LNCaP clone FGC (cell line): ENCODE data around the gene CLCN4.

ENCODE experiments used
- DNase-seq: peaks from one replicate; pipeline ENCODE4 v3.0.0-alpha.2; 2011; ENCODE audit warnings: low read depth
- H3K4me3 ChIP-seq: 2 replicates; pipeline ENCODE4 v1.5.1; 2011; ENCODE audit warnings: mild to moderate bottlenecking, low read depth, low read length, control low read depth
- CTCF ChIP-seq: IDR thresholded peaks from 2 replicates; pipeline ENCODE4 v1.5.1; 2012; ENCODE audit warnings: mild to moderate bottlenecking; ENCODE audit not compliant: control insufficient read depth, insufficient read depth; ENCODE audit errors: extremely low read depth

Gene CLCN4

GRCh38 chrX:10259716-10260115 is 102.9 kb downstream of the CLCN4 start:
- no peak for DNase-seq
- no peak overlapping the region for H3K4me3 ChIP-seq
- no peak for TF ChIP-seq CTCF

GRCh38 chrX:10265775-10266174 is 109.0 kb downstream of the CLCN4 start:
- TF ChIP-seq CTCF: no peak
- no peak overlapping the region for H3K4me3 ChIP-seq
- no peak for DNase-seq

GRCh38 chrX:10278716-10279115 is 121.9 kb downstream of the CLCN4 start:
- no peak for TF ChIP-seq CTCF
- no peak for DNase-seq
- H3K4me3 ChIP-seq: no peak overlapping the region

- no peak for TF ChIP-seq CTCF
- no peak overlapping the region for H3K4me3 ChIP-seq
- DNase-seq: no peak
Observed at GRCh38 chrX:10280071-10280470, 123.3 kb downstream of the CLCN4 start.

GRCh38 chrX:10282490-10282889 is 125.7 kb downstream of the CLCN4 start:
- TF ChIP-seq CTCF: no peak
- DNase-seq: no peak
- H3K4me3 ChIP-seq: no peak overlapping the region

- TF ChIP-seq CTCF: no peak
- no peak for DNase-seq
- H3K4me3 ChIP-seq: no peak overlapping the region
Observed at GRCh38 chrX:10286195-10286594, 129.4 kb downstream of the CLCN4 start.
